ENCODE data around the gene DIAPH1. TPM values are rescaled to one million over a fixed set of nuclear protein-coding genes. Genes with fewer than 3 reads are reported as not detected.

DIAPH1 gene
- total RNA-seq, 4 donors from 2014 or later = 63.0 to 157 (median 124) TPM

DNA sequence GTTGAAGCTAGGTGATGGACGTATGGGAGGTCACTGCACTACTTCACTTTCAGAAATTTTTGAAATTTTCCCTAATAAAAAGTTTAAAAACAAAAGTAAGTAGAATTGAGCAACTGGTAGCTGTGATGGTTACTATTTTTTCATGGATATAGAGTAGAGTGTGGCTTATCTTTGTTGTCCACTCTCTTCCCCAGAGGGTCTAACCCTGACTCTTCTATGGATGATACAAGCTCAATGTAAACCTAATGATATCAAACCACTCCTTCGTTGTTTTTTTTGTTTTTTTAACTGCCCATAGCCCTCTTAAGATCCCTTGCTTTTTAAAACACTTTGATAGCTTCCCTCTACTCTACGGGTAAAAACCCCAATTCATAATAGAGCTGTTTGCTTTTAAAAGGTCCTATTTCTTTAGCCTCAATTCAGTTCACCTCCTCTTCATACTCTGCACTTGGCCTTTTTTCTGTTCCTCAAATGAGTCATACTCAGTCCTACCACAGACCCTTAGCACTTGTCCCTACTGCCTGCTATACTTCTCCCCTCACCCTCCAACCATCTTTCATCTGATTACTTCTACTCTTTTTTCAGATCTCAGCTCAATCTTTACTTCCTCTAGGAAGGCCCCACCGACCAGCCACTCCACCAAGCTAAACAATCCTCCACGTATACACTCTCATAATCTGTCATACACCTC, 15.2 kb upstream of the DIAPH1 start:
- H3K9me3 ChIP-seq = no peaks in the 10 kb centered on the region
- DNase-seq = no peak
- intact Hi-C loops (cut with DNase I) = no loop called here
- WGBS, 2 donors = 73 to 77% methylated on average over 5 of the region's 5 CpGs
- H3K4me1 ChIP-seq = peaks cover 26 to 50% (median 31%) of the 10 kb centered on the region in 3 donors
- H3K36me3 ChIP-seq = peaks cover 0 to 40% (median 8%) of the 10 kb centered on the region in 3 donors
- TF ChIP-seq CTCF (IDR thresholded peaks at IDR 0.05) (no peak), POLR2A (IDR thresholded peaks at IDR 0.05) (no peak)
- no peak overlapping the region for H3K27ac ChIP-seq
- no peaks in the 10 kb centered on the region for H3K27me3 ChIP-seq
- H3K4me3 ChIP-seq = no peak overlapping the region

- Histone ChIP-seq H3K9me3 (no peaks in the 10 kb centered on the region), H3K27me3 (no peaks in the 10 kb centered on the region), H3K36me3 (peaks cover 13 to 53% (median 22%) of the 10 kb centered on the region in 3 donors), H3K27ac (no peak overlapping the region), H3K4me1 (peaks cover 22 to 37% (median 24%) of the 10 kb centered on the region in 3 donors), H3K4me3 (no peak overlapping the region)
- intact Hi-C loops (cut with DNase I) = no loop called here
- 83 to 84% methylated on average over 2 of the region's 2 CpGs for WGBS, 2 donors
- DNase-seq = no peak
- TF ChIP-seq POLR2A (IDR thresholded peaks at IDR 0.05) (no peak), CTCF (IDR thresholded peaks at IDR 0.05) (no peak)
These were observed 13.8 kb upstream of the DIAPH1 start for GRCh38 chr5:141632650-141633049.

DNA sequence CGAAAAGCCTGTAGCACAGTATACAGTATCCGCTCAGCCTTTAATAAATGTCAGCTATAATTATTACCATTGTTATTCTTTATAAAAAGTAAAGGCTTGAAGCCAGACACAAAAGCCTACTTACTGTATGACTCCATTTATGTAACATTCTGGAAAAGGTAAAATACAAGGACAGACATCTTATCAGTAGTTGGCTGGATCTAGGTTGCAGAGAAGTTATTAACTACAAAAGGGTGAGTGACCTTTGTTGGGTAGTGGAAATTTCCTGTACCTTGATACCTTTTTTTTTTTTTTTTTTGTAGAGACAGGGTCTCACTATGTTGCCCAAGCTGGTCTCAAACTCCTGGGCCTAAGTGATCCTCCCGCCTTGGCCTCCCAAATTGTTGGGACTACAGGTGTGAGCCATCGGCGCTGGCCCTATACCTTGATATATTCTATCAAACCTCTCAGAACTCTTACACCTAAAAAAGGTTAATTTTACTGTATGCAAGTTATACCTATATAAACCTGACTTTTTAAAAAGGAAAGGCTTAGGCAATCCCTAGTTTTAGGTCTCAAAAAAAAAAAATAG, 11.9 kb upstream of the DIAPH1 start:
- peaks cover 23 to 73% (median 24%) of the 10 kb centered on the region in 3 donors for H3K36me3 ChIP-seq
- no peak for DNase-seq
- H3K4me1 ChIP-seq = peaks cover 11 to 23% (median 17%) of the 10 kb centered on the region in 3 donors
- TF ChIP-seq POLR2A (IDR thresholded peaks at IDR 0.05) (no peak), CTCF (IDR thresholded peaks at IDR 0.05) (no peak)
- intact Hi-C loops (cut with DNase I) = no loop called here
- H3K9me3 ChIP-seq = no peaks in the 10 kb centered on the region
- H3K4me3 ChIP-seq = no peak overlapping the region
- no peak overlapping the region for H3K27ac ChIP-seq
- no peaks in the 10 kb centered on the region for H3K27me3 ChIP-seq
- WGBS, 2 donors = 96% methylated on average over 5 of the region's 5 CpGs

- DNase-seq = no peak
- peaks cover 0 to 7% (median 4%) of the 10 kb centered on the region in 3 donors for H3K4me1 ChIP-seq
- H3K4me3 ChIP-seq = no peak overlapping the region
- no peaks in the 10 kb centered on the region for H3K27me3 ChIP-seq
- 90 to 92% methylated on average over 6 of the region's 6 CpGs for WGBS, 2 donors
- no peak overlapping the region for H3K27ac ChIP-seq
- H3K36me3 ChIP-seq = peaks cover 30 to 91% (median 40%) of the 10 kb centered on the region in 3 donors
- TF ChIP-seq POLR2A (IDR thresholded peaks at IDR 0.05) (no peak), CTCF (IDR thresholded peaks at IDR 0.05) (no peak)
- intact Hi-C loops (cut with DNase I) = no loop called here
- H3K9me3 ChIP-seq = no peaks in the 10 kb centered on the region
These were observed 9.5 kb upstream of the DIAPH1 start for GRCh38 chr5:141628175-141628788.

GRCh38 chr5:141623611-141624010, 4.8 kb upstream of the DIAPH1 start:
- TF ChIP-seq POLR2A (IDR thresholded peaks at IDR 0.05) (no peak), CTCF (IDR thresholded peaks at IDR 0.05) (no peak)
- no peak for DNase-seq
- intact Hi-C loops (cut with DNase I) = no loop called here
- Histone ChIP-seq H3K36me3 (peaks cover 18 to 89% (median 55%) of the 10 kb centered on the region in 3 donors), H3K4me1 (peaks cover 0 to 10% (median 3%) of the 10 kb centered on the region in 3 donors), H3K4me3 (no peak overlapping the region), H3K9me3 (no peaks in the 10 kb centered on the region), H3K27me3 (no peaks in the 10 kb centered on the region), H3K27ac (peak overlapping the region in 1 of 4 donors; percentile 9)
- 57 to 79% methylated on average over 5 of the region's 5 CpGs for WGBS, 2 donors
